ENCODE data around the gene RTN4R.
A peak's percentile ranks its signal among the peaks of the same experiment; 100 is the strongest.

The RTN4R gene

DNA sequence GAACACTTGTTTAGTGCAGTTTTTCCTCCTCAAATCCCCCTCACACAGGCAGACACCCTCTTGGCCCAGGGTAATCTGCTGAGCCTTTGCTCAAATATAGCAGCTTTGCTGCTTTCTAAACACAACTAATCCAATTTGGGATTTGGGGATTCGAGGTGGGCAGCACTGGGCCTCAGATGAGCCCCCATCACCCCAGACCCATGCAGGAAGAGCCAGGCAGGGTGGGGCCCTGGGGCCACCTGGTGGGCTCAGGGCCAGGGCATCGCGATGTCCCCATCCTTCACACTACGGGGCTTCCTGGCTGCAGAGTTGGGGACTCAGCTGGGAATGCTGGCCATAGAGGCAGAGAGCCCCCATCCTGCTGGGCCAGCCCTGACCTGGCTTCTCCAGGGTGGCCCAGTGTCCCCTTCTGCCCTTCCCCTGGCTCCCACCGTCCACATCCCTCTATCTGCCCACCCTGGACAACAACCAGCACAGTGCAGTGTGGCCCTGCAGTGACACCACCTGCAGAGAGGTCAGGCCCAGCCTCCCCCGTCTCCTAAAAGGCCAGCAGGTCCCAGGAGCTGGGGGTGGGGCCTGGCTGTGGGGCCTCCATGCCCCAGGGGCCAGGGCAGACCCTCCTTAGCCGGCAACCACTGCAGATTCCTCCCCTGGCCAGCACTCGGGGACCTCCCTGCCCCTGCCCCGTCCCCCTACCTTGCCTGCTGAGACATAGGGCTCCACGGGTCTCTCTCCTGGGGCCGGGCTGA is 60.7 kb downstream of the RTN4R start:
- H3K4me3 ChIP-seq (ENCODE audit: low read depth, low read length): peak overlapping the region; percentile 53
- no peaks in the 10 kb centered on the region for H3K36me3 ChIP-seq (ENCODE audit: control insufficient read depth in 2 of 2, insufficient read depth in 1 of 2, low read length in 2 of 2)
- H3K4me1 ChIP-seq (ENCODE audit: control insufficient read depth, insufficient read depth, low read length): peaks cover 4% of the 10 kb centered on the region
- TF ChIP-seq, protein P1, sequence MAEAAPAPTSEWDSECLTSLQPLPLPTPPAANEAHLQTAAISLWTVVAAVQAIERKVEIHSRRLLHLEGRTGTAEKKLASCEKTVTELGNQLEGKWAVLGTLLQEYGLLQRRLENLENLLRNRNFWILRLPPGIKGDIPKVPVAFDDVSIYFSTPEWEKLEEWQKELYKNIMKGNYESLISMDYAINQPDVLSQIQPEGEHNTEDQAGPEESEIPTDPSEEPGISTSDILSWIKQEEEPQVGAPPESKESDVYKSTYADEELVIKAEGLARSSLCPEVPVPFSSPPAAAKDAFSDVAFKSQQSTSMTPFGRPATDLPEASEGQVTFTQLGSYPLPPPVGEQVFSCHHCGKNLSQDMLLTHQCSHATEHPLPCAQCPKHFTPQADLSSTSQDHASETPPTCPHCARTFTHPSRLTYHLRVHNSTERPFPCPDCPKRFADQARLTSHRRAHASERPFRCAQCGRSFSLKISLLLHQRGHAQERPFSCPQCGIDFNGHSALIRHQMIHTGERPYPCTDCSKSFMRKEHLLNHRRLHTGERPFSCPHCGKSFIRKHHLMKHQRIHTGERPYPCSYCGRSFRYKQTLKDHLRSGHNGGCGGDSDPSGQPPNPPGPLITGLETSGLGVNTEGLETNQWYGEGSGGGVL (tag by site-specific recombination; IDR thresholded peaks at IDR 0.05): no peak
- peak; percentile 44; the same call in 1 of the 2 replicates for TF ChIP-seq ZIC2 (tag by site-specific recombination; IDR thresholded peaks at IDR 0.05)
- TF ChIP-seq ZNF133 (tag by site-specific recombination; IDR thresholded peaks at IDR 0.05): no peak
- no peak for TF ChIP-seq ZBTB20 (tag by site-specific recombination; IDR thresholded peaks at IDR 0.05)
- peak; percentile 53; the same call in 1 of the 2 replicates for TF ChIP-seq GLIS1 (tag by site-specific recombination; IDR thresholded peaks at IDR 0.05)
- no peaks in the 10 kb centered on the region for H3K9me3 ChIP-seq (ENCODE audit: control insufficient read depth, insufficient read depth, low read depth, low read length)
- peak overlapping the region; percentile 68 for H3K27ac ChIP-seq (ENCODE audit: extremely low read depth, low read depth, low read length)
- ChIA-PET CTCF (interaction anchor here (1.0 to 1.9 kb wide), 3 partner anchors 31 to 64 kb away, joined by 5 to 11 read pairs (median 8); no protein-coding TSS in a partner anchor), POLR2A (interaction anchor here (0.6 kb wide), 1 partner anchor 271 kb away, joined by 3 read pairs; no protein-coding TSS in a partner anchor)

DNA sequence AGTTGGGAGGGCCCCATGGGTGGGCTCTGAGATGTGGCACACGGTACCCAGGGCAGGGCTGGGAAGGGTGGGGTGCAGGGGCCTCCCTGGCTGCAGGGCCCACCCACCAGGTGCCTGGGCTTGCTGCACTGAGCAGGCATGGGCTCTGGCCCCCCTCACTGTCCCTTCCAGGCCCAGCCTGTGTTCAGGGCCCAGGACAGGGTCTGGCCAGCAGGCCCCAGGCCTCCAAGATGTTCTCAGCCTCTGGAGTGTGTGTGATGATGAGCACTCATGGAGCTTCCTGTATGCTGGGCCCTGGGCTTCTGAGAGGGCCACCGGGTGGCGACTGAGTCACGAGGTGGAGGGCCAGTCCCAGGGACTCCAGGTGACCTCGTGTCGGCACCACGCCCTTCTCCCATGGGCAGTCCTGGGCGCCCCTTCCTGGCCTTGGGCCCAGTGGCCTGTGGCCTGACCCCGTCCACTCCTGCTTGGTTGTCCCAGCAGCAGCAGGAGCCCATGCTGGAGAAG is 61.4 kb downstream of the RTN4R start:
- ChIA-PET CTCF (interaction anchor here (1.0 to 1.9 kb wide), 2 partner anchors 32 to 65 kb away, joined by 5 to 11 read pairs; no protein-coding TSS in a partner anchor), POLR2A (interaction anchor here (0.6 kb wide), 1 partner anchor 272 kb away, joined by 3 read pairs; no protein-coding TSS in a partner anchor)
- Histone ChIP-seq H3K4me3 (ENCODE audit: low read depth, low read length) (peak overlapping the region; percentile 53), H3K9me3 (ENCODE audit: control insufficient read depth, insufficient read depth, low read depth, low read length) (no peaks in the 10 kb centered on the region), H3K36me3 (ENCODE audit: control insufficient read depth in 2 of 2, insufficient read depth in 1 of 2, low read length in 2 of 2) (no peaks in the 10 kb centered on the region), H3K27ac (ENCODE audit: extremely low read depth, low read depth, low read length) (peak overlapping the region; percentile 68), H3K4me1 (ENCODE audit: control insufficient read depth, insufficient read depth, low read length) (peaks cover 4% of the 10 kb centered on the region)
- TF ChIP-seq, protein P2, sequence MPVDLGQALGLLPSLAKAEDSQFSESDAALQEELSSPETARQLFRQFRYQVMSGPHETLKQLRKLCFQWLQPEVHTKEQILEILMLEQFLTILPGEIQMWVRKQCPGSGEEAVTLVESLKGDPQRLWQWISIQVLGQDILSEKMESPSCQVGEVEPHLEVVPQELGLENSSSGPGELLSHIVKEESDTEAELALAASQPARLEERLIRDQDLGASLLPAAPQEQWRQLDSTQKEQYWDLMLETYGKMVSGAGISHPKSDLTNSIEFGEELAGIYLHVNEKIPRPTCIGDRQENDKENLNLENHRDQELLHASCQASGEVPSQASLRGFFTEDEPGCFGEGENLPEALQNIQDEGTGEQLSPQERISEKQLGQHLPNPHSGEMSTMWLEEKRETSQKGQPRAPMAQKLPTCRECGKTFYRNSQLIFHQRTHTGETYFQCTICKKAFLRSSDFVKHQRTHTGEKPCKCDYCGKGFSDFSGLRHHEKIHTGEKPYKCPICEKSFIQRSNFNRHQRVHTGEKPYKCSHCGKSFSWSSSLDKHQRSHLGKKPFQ (tag by site-specific recombination; IDR thresholded peaks at IDR 0.05): no peak
- TF ChIP-seq ZNF175 (tag by site-specific recombination; IDR thresholded peaks at IDR 0.05): no peak
- TF ChIP-seq KLF1 (tag by site-specific recombination; IDR thresholded peaks at IDR 0.05): peak; percentile 70; the same call in 1 of the 2 replicates
- TF ChIP-seq ZNF302 (tag by site-specific recombination; IDR thresholded peaks at IDR 0.05; ENCODE audit: low read depth): no peak
- TF ChIP-seq ZFP69B (tag by site-specific recombination; IDR thresholded peaks at IDR 0.05): 0 out of 2 replicates have a peak, but pooled peaks have one; percentile 55
- TF ChIP-seq, protein P3, sequence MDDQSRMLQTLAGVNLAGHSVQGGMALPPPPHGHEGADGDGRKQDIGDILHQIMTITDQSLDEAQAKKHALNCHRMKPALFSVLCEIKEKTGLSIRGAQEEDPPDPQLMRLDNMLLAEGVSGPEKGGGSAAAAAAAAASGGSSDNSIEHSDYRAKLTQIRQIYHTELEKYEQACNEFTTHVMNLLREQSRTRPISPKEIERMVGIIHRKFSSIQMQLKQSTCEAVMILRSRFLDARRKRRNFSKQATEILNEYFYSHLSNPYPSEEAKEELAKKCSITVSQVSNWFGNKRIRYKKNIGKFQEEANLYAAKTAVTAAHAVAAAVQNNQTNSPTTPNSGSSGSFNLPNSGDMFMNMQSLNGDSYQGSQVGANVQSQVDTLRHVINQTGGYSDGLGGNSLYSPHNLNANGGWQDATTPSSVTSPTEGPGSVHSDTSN (CRISPR knock-in tag; IDR thresholded peaks at IDR 0.05): no peak
- TF ChIP-seq ZBTB20 (tag by site-specific recombination; IDR thresholded peaks at IDR 0.05): peak; percentile 94
- TF ChIP-seq BCL11B (tag by site-specific recombination; IDR thresholded peaks at IDR 0.05; ENCODE audit: low read depth): peak; percentile 56; the same call in 1 of the 2 replicates
- TF ChIP-seq ZNF776 (tag by site-specific recombination; IDR thresholded peaks at IDR 0.05; ENCODE audit: borderline replicate concordance): no peak
- TF ChIP-seq, protein P4, sequence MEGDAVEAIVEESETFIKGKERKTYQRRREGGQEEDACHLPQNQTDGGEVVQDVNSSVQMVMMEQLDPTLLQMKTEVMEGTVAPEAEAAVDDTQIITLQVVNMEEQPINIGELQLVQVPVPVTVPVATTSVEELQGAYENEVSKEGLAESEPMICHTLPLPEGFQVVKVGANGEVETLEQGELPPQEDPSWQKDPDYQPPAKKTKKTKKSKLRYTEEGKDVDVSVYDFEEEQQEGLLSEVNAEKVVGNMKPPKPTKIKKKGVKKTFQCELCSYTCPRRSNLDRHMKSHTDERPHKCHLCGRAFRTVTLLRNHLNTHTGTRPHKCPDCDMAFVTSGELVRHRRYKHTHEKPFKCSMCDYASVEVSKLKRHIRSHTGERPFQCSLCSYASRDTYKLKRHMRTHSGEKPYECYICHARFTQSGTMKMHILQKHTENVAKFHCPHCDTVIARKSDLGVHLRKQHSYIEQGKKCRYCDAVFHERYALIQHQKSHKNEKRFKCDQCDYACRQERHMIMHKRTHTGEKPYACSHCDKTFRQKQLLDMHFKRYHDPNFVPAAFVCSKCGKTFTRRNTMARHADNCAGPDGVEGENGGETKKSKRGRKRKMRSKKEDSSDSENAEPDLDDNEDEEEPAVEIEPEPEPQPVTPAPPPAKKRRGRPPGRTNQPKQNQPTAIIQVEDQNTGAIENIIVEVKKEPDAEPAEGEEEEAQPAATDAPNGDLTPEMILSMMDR (tag by site-specific recombination; IDR thresholded peaks at IDR 0.05): peak; percentile 70
- peak; percentile 34; the same call in 1 of the 2 replicates for TF ChIP-seq GLIS2 (tag by site-specific recombination; IDR thresholded peaks at IDR 0.05)
- no peak for TF ChIP-seq ZNF518A (tag by site-specific recombination; conservative IDR thresholded peaks at IDR 0.05; ENCODE audit: low read depth)
- TF ChIP-seq ZNF335 (tag by site-specific recombination; conservative IDR thresholded peaks at IDR 0.05): peak; percentile 66
- TF ChIP-seq IKZF3 (tag by site-specific recombination; IDR thresholded peaks at IDR 0.05): no peak
- no peak for TF ChIP-seq PRDM1 (tag by site-specific recombination; IDR thresholded peaks at IDR 0.05)
- TF ChIP-seq ZNF274 (IDR thresholded peaks at IDR 0.05; ENCODE audit: low read length): no peak
- no peak for TF ChIP-seq ZNF274 (tag by site-specific recombination; IDR thresholded peaks at IDR 0.05; ENCODE audit: borderline replicate concordance)
- no peak for TF ChIP-seq ZNF169 (tag by site-specific recombination; IDR thresholded peaks at IDR 0.05)

Data from HEK293 (cell line).